Measurements from ENCODE around the gene TBC1D22B.

TBC1D22B gene

GRCh38 chr6:37354526-37355384 lies 97.2 kb downstream of the TBC1D22B start:
- peak; percentile 10 to 12 for DNase-seq (ENCODE audit: low read depth in 2 of 2)

- no peak for DNase-seq (ENCODE audit: low read depth in 2 of 2)
Measured at GRCh38 chr6:37357288-37357687, 99.7 kb downstream of the TBC1D22B start.

- no peak for DNase-seq (ENCODE audit: low read depth in 2 of 2)
Measured at GRCh38 chr6:37357860-37358259, 100.3 kb downstream of the TBC1D22B start.

- DNase-seq (ENCODE audit: low read depth in 2 of 2) = no peak
Measured at GRCh38 chr6:37359039-37359438, 101.5 kb downstream of the TBC1D22B start.

GRCh38 chr6:37362101-37362828 lies 104.7 kb downstream of the TBC1D22B start:
- DNase-seq (ENCODE audit: low read depth in 2 of 2) = no peak

GRCh38 chr6:37365791-37366190 lies 108.2 kb downstream of the TBC1D22B start:
- DNase-seq (ENCODE audit: low read depth in 2 of 2) = no peak

GRCh38 chr6:37366910-37367309 lies 109.3 kb downstream of the TBC1D22B start:
- DNase-seq (ENCODE audit: low read depth in 2 of 2) = no peak

- no peak for DNase-seq (ENCODE audit: low read depth in 2 of 2)
Measured at GRCh38 chr6:37368961-37369320, 111.4 kb downstream of the TBC1D22B start.

- no peak for DNase-seq (ENCODE audit: low read depth in 2 of 2)
Measured at GRCh38 chr6:37369321-37370201, 112.0 kb downstream of the TBC1D22B start.

GRCh38 chr6:37371154-37372083 lies 113.8 kb downstream of the TBC1D22B start:
- no peak for DNase-seq (ENCODE audit: low read depth in 2 of 2)

GRCh38 chr6:37372116-37372515 lies 114.5 kb downstream of the TBC1D22B start:
- no peak for DNase-seq (ENCODE audit: low read depth in 2 of 2)

- DNase-seq (ENCODE audit: low read depth in 2 of 2) = no peak
Measured at GRCh38 chr6:37373822-37374471, 116.4 kb downstream of the TBC1D22B start.

GRCh38 chr6:37375376-37375775 lies 117.8 kb downstream of the TBC1D22B start:
- DNase-seq (ENCODE audit: low read depth in 2 of 2) = no peak

GRCh38 chr6:37376078-37376743 lies 118.6 kb downstream of the TBC1D22B start:
- DNase-seq (ENCODE audit: low read depth in 2 of 2) = no peak

GRCh38 chr6:37381579-37381978 lies 124.0 kb downstream of the TBC1D22B start:
- DNase-seq (ENCODE audit: low read depth in 2 of 2) = no peak
